ENCODE results near the gene PHLDA3.

PHLDA3 gene

DNA sequence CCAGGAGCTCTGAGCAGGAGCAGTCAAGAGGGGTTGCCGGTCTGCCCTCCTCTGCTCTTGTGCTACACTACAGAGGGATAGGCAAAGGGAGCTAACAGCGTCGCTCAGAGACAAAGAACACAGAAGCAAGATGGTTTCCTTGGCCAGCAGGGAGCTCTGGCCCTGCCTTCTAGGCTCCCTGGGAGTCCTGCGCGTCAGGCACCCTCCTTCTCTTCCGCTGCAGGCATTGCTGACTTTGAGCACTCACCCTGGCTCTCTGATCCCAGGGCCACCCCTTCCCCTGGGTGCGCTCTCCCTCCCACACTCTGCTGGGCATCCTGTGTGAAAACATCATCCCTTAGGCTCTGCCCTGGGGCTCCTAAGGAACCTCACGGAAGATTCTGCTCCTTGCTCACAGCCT is 47.9 kb downstream of the PHLDA3 start:
- H3K4me3 ChIP-seq (ENCODE audit: control insufficient read depth, low read depth, low read length), result no peak overlapping the region
- DNase-seq (ENCODE audit: low read depth), result no peak
- TF ChIP-seq, protein P1, sequence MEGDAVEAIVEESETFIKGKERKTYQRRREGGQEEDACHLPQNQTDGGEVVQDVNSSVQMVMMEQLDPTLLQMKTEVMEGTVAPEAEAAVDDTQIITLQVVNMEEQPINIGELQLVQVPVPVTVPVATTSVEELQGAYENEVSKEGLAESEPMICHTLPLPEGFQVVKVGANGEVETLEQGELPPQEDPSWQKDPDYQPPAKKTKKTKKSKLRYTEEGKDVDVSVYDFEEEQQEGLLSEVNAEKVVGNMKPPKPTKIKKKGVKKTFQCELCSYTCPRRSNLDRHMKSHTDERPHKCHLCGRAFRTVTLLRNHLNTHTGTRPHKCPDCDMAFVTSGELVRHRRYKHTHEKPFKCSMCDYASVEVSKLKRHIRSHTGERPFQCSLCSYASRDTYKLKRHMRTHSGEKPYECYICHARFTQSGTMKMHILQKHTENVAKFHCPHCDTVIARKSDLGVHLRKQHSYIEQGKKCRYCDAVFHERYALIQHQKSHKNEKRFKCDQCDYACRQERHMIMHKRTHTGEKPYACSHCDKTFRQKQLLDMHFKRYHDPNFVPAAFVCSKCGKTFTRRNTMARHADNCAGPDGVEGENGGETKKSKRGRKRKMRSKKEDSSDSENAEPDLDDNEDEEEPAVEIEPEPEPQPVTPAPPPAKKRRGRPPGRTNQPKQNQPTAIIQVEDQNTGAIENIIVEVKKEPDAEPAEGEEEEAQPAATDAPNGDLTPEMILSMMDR (IDR thresholded peaks at IDR 0.05; ENCODE audit: control insufficient read depth, insufficient read depth, low read depth, low read length, missing control alignments), result no peak

DNA sequence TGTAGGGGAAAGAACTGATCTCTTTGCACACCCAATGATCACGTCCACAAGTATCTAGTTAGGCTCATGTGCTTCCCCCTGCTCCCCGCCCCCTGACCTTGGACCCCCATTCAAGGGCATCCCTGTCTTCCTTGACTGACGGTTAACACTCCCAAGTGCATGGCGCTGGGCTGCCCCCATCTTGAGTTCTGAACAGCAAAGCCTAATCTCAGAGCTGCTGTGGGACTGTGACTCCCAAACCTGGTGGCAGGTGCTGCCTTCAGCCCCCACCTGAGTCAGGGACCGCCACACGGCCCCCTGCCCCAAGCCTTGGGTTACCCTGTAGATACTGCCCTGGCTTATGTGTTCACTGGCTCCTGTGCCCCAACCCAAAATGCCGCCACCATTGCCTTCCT is 48.4 kb downstream of the PHLDA3 start:
- TF ChIP-seq, protein P1 (IDR thresholded peaks at IDR 0.05; ENCODE audit: control insufficient read depth, insufficient read depth, low read depth, low read length, missing control alignments), result no peak
- DNase-seq (ENCODE audit: low read depth), result no peak
- H3K4me3 ChIP-seq (ENCODE audit: control insufficient read depth, low read depth, low read length), result no peak overlapping the region

- no peak for DNase-seq (ENCODE audit: low read depth)
- no peak overlapping the region for H3K4me3 ChIP-seq (ENCODE audit: control insufficient read depth, low read depth, low read length)
- TF ChIP-seq, protein P1 (IDR thresholded peaks at IDR 0.05; ENCODE audit: control insufficient read depth, insufficient read depth, low read depth, low read length, missing control alignments), result no peak
Measured at GRCh38 chr1:201419746-201420607, 49.0 kb downstream of the PHLDA3 start.

DNA sequence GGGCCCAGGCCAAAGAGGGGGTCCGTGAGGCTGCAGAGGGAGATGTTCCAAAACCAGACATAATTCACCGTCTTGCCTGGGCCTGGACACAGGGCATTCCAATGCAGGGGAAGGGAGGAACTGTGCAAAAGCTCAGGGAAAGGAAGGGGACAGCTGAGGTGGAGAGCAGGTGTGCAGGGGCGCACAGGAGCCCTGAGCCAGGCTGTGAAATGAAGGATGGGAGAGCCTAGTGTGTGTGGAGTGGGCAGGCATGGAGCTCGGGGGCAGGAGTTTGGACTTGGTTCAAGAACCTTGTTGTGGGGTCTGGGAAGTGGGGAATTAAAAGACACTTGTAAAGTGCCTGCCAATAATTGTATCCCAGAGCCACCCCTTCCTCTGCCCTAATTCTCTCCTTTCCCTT is 49.7 kb downstream of the PHLDA3 start:
- no peak overlapping the region for H3K4me3 ChIP-seq (ENCODE audit: control insufficient read depth, low read depth, low read length)
- DNase-seq (ENCODE audit: low read depth), result no peak
- TF ChIP-seq, protein P1 (IDR thresholded peaks at IDR 0.05; ENCODE audit: control insufficient read depth, insufficient read depth, low read depth, low read length, missing control alignments), result no peak

GRCh38 chr1:201418461-201418860 is 50.5 kb downstream of the PHLDA3 start:
- TF ChIP-seq, protein P1 (IDR thresholded peaks at IDR 0.05; ENCODE audit: control insufficient read depth, insufficient read depth, low read depth, low read length, missing control alignments), result no peak
- no peak for DNase-seq (ENCODE audit: low read depth)
- no peak overlapping the region for H3K4me3 ChIP-seq (ENCODE audit: control insufficient read depth, low read depth, low read length)
